ENCODE data around the gene ADD2. TPM values are rescaled to one million over a fixed set of nuclear protein-coding genes. Genes with fewer than 3 reads are reported as not detected.

Gene ADD2
- total RNA-seq, 1 experiment from 2014 or later = 24.3 TPM

Other genes with a start within 250 kb of the ADD2 start
- 19.7 and 32.2 TPM in 2 replicates for gene TGFA, start 214.4 kb downstream of the ADD2 start, total RNA-seq (2014; rRNA removed; shearing (Covaris generic))
- gene FIGLA, start 22.4 kb upstream of the ADD2 start, total RNA-seq (2014; rRNA removed; shearing (Covaris generic)) = not detected in 2 replicates
- not detected in 2 replicates for gene CLEC4F, start 52.4 kb upstream of the ADD2 start, total RNA-seq (2014; rRNA removed; shearing (Covaris generic))
- gene CD207, start 67.6 kb upstream of the ADD2 start, total RNA-seq (2014; rRNA removed; shearing (Covaris generic)) = not detected in 2 replicates
- gene VAX2, start 132.4 kb upstream of the ADD2 start, total RNA-seq (2014; rRNA removed; shearing (Covaris generic)) = 2.3 and 6.2 TPM in 2 replicates
- gene ATP6V1B1, start 167.7 kb upstream of the ADD2 start, total RNA-seq (2014; rRNA removed; shearing (Covaris generic)) = 0.33 and 0.45 TPM in 2 replicates
- gene ANKRD53, start 210.4 kb upstream of the ADD2 start, total RNA-seq (2014; rRNA removed; shearing (Covaris generic)) = not detected in 2 replicates
- 45.2 and 51.0 TPM in 2 replicates for gene TEX261, start 226.7 kb upstream of the ADD2 start, total RNA-seq (2014; rRNA removed; shearing (Covaris generic))

Data from H4 (cell line).